SK-N-SH treated with all-trans-retinoic acid at 6 μM for 48 hours (cell line): ENCODE results near the gene TBC1D7.

Experiments
- CSDC2 ChIP-seq: fragments of 250-450 bp; sonication (Bioruptor Pico); IDR thresholded peaks from 2 replicates; pipeline ENCODE4 v1.5.0; 2020; ENCODE audit warnings: mild to moderate bottlenecking, moderate library complexity
- TCF4 ChIP-seq: fragments of 250-450 bp; sonication (Bioruptor Pico); IDR thresholded peaks from 2 replicates; pipeline ENCODE4 v1.8.0; 2021; ENCODE audit warnings: mild to moderate bottlenecking, moderate library complexity, borderline replicate concordance
- TOX ChIP-seq: fragments of 250-450 bp; sonication (Bioruptor Pico); IDR thresholded peaks from 2 replicates; pipeline ENCODE4 v1.8.0; 2021; ENCODE audit warnings: mild to moderate bottlenecking, moderate library complexity, borderline replicate concordance
- ZNF8 ChIP-seq: fragments of 450-650 bp; formaldehyde crosslinking; IDR thresholded peaks from 2 replicates; pipeline ENCODE4 v1.5.0; 2020; ENCODE audit warnings: mild to moderate bottlenecking, moderate library complexity
- TF ChIP-seq, protein P1 (sequence below): fragments of 250-450 bp; sonication (Bioruptor Pico); IDR thresholded peaks from 2 replicates; pipeline ENCODE4 v1.8.0; 2020; ENCODE audit warnings: mild to moderate bottlenecking, moderate library complexity, borderline replicate concordance
- TF ChIP-seq, protein P2 (sequence below): fragments of 250-450 bp; sonication (Bioruptor Pico); IDR thresholded peaks from 2 replicates; pipeline ENCODE4 v1.5.1; 2021; ENCODE audit warnings: mild to moderate bottlenecking, moderate library complexity

DNA sequence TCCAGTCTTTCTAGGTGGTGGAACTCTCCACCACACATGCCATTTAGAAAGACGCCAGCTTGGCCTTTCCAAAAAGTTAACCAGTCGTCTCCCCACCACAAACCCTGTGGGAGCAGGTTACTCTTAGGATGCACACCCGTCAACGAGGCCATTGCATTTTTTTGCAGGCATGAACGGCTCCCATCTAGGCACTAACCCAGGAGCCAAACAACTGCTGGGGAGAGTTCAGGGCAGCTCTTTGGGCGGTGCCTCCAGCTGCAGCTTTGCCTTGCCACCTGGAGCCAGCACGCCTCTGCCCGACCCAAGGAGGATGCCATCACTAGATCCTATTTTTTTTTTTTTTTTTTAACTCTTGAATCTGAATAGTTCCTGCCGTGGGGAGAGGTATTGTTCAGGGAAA is 39.9 kb downstream of the TBC1D7 start:
- TF ChIP-seq TCF4 (CRISPR knock-in tag) (no peak), TOX (no peak), ZNF8 (CRISPR knock-in tag) (no peak), CSDC2 (no peak)
- TF ChIP-seq, protein P1, sequence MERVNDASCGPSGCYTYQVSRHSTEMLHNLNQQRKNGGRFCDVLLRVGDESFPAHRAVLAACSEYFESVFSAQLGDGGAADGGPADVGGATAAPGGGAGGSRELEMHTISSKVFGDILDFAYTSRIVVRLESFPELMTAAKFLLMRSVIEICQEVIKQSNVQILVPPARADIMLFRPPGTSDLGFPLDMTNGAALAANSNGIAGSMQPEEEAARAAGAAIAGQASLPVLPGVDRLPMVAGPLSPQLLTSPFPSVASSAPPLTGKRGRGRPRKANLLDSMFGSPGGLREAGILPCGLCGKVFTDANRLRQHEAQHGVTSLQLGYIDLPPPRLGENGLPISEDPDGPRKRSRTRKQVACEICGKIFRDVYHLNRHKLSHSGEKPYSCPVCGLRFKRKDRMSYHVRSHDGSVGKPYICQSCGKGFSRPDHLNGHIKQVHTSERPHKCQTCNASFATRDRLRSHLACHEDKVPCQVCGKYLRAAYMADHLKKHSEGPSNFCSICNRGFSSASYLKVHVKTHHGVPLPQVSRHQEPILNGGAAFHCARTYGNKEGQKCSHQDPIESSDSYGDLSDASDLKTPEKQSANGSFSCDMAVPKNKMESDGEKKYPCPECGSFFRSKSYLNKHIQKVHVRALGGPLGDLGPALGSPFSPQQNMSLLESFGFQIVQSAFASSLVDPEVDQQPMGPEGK = no peak
- TF ChIP-seq, protein P2, sequence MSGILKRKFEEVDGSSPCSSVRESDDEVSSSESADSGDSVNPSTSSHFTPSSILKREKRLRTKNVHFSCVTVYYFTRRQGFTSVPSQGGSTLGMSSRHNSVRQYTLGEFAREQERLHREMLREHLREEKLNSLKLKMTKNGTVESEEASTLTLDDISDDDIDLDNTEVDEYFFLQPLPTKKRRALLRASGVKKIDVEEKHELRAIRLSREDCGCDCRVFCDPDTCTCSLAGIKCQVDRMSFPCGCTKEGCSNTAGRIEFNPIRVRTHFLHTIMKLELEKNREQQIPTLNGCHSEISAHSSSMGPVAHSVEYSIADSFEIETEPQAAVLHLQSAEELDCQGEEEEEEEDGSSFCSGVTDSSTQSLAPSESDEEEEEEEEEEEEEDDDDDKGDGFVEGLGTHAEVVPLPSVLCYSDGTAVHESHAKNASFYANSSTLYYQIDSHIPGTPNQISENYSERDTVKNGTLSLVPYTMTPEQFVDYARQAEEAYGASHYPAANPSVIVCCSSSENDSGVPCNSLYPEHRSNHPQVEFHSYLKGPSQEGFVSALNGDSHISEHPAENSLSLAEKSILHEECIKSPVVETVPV (CRISPR knock-in tag) = no peak
